HG03103 (cell line): Measurements from ENCODE around the gene SVIL.
"Not testable (repeated sequence)": the region's sequence is repeated elsewhere in the genome, so short reads cannot be mapped to it uniquely, and the experiment has no call there.

Source experiments
- ATAC-seq: cut with Tn5 transposase; IDR thresholded peaks from one replicate; pipeline ENCODE4 v1.9.1; 2021; ENCODE audit warnings: low read depth; ENCODE audit not compliant: unreplicated experiment

The SVIL gene

DNA sequence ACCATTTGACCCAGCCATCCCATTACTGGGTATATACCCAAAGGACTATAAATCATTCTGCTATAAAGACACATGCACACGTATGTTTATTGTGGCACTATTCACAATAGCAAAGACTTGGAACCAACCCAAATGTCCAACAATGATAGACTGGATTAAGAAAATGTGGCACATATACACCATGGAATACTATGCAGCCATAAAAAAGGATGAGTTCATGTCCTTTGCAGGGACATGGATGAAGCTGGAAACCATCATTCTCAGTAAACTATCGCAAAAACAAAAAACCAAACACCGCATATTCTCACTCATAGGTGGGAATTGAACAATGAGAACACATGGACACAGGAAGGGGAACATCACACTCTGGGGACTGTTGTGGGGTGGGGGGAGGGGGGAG, 85.3 kb downstream of the SVIL start:
- not testable (repeated sequence) for ATAC-seq

DNA sequence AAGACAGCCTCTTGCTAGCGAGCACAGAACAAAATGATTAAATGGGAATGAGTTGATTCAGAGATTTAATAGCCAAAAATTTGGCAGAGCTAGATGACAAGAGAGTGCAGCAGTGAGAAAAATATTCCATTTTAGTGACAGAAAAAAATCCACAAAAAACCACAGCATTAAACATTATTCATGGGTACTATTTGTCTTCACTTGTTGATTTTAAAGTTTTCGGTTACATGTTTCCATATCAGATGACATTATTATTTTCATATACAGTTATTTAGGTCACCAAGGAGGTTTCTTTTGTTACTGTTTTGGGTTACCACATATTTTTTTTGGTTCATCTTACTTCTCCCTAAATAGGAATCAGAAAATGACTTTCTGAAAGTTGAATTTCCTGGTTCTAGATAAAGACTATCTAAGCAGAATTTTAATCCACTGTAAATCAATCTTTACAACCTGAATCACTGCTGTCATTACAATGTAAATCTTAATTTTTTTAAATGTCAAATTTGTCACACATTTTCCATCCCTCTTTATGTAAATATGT, 87.9 kb downstream of the SVIL start:
- ATAC-seq = no peak

DNA sequence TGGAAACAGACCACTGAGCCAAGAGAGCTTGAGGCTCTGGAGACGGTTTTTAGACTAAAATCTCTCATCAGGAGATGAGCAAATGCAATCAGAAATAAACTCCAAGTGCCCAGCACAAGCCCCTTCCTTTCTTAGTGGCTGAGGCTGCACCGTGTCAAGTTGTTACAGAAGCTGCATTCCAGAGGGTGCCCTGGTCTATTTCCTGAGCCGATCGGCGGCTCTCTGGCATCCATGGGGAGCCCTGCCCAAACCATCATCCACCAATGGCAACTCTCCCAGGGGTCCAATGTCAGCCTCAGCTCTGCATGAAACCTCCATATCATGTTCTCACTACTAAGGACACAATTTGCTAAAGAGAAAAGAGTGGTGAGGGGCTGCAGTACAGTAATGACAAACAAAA, 89.6 kb downstream of the SVIL start:
- ATAC-seq = no peak

DNA sequence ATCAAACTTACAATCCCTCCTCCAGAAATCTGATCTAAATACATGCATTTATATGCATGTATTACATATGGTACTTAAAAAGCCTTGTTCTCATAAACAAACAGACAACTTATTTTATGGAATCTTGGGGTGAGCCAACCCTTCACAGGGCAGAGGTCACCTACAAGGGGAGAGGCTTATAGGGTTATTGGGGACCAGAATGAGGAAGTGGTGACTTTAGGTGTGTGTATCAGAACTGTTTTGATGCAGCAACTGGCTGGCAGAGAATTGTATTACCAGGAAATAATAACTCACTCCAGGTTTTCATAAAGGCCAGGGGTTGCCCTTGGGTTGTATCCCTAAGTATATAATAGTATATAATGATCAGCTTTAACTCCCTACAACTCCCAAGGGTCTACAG, 91.1 kb downstream of the SVIL start:
- ATAC-seq = no peak

DNA sequence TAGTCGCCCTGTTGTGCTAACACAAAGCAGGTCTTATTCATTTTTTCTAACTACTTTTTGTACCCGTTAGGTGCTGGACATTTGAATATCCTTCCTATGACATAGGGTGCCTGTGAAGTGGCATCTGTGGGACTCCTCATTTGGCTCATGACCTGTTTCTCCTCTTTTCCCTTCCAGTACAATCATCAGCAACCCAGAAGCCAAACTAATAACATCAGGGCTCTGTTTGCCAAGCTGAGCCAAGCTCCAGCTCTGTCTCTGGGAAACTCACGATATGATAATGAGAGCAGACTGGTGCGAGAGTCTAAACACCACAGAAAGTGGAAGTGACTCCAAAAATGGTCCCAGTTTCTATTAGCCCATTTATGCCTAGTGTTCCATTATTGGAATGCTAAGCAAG, 92.0 kb downstream of the SVIL start:
- ATAC-seq = no peak

DNA sequence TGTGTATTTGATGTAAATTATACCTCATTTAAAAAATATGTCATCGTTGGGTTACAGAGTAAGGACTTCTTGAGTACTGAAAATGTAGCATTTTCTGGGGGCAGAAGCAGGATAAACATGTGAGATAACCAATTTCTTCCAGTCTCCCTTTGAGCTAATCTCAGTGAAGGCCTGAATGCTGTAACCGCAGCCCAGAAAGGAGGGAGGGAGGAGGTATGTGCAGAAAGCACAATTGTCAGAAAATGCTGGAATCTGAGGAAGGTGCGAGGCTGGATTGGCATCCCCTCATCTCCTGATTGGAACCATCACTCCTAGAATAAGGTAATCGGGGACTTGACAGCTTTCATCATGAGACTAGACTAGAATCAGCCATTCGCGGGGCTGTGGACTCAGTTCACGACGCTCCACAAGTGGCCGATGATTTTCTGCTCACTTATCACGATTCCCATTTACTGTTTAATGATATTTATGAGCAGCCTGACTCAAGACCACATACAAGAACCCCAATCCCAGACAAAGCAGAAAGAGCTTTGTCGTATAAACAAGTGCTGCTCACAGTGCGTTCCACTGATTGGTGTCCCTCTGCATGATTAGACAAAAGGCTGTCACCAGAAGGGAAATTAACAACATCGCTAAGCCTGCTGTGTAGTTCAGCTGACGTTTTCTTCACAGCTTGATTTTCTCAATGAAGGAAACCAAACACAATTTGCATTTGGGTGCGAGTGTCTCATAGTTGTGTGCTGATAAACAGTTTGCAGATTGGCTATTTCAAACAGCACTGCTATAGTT, 93.2 kb downstream of the SVIL start:
- no peak for ATAC-seq

DNA sequence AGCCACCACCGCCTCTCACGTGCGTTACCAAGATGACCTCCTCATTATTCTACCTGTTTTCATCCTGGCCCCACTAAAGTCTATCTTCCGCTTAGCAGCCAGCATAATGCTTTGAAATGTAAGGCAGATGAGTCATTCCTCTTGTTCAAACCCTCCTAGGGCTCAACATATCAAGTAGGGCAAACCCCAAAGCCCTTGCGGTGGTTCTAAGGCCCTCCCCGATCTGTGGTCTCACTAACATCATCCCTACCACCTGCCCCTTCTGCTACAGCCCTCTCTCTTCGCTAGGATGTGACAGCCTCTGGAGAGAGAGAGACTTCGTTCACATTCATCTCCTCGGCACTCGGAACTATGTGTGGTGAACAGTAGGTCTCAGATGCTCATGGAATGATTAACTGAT, 94.8 kb downstream of the SVIL start:
- ATAC-seq = no peak

DNA sequence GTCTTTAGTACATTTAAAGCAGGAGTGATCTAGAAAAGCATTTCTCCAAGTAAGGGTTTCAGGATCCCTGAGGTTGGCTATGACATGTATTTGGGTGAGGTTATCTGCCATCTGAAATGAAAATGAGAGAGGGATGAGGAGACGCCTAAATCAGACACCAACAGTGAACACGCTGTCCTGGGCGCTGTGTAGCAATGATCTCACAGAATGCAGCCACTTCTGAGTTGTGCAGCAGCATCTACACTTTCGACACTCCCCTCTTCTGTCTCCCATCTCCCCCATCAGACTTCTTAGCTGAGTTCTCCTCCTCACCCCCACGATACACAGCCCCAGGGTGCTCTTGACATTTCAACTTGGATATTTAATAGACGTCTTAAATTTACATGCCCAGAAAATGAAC, 95.4 kb downstream of the SVIL start:
- no peak for ATAC-seq

DNA sequence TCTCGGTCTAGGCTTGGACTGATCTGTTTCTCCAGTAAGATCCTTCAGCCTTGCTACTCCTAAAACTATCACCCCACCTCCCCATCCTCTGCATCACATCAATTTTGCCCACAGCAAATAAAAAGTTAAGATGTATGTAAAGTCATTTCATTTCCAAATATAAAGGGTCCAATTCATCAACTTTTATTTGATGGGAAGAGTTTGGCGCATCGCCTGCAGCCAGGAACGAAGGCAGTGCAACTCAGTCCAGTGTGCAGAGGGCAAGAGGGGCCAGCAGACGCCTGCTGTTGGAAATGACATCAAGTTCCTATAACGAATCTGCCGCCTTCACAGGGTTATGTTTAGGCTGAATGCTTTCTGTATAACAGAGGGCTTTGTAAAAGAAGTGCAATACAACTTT, 97.0 kb downstream of the SVIL start:
- ATAC-seq = no peak

DNA sequence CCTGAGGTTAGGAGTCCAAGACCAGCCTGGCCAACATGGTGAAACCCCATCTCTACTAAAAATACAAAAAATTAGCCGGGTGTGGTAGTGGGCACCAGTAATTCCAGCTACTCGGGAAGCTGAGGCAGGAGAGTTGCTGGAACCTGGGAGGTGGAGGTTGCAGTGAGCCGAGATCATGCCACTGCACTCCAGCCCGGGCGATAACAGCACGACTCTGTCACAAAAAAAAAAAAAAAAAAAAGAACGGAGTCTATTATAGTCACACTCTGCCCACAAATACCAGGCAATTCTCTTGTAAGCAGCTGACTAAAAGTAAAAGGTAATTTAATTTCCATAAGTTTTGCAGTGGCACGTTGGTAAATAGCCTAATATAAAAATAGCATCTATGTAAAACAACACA, 98.1 kb downstream of the SVIL start:
- not testable (repeated sequence) for ATAC-seq

DNA sequence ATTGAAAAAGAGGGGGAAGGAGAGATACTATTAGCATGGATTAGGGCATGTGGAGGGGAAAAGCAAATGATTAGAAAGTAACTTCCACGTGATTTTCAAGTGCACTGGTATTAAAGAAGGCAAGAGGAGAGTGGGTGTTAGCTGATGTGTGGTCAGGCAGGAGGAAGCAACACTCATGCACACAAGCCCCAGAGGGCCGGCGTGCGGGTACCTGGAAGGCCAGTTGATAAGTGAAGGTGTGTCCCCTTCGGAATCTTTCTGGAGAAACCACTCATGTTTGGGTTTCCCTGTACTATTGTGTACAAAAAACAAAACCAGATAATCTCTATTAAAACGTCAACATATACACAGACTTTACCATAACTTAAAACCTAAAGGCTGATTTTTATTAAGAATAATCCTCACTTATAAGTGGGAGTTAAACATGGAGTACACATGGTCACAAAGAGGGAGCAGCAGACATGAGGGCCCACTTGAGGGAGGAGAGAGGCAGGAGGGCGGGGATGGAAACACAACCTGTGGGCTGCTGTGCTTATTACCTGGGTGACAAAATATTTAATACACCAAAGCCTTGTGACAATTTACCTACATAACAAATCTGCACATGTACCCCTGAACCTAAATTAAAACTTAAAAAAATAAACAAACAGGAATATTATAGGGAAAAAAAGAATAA, 98.9 kb downstream of the SVIL start:
- ATAC-seq = no peak

DNA sequence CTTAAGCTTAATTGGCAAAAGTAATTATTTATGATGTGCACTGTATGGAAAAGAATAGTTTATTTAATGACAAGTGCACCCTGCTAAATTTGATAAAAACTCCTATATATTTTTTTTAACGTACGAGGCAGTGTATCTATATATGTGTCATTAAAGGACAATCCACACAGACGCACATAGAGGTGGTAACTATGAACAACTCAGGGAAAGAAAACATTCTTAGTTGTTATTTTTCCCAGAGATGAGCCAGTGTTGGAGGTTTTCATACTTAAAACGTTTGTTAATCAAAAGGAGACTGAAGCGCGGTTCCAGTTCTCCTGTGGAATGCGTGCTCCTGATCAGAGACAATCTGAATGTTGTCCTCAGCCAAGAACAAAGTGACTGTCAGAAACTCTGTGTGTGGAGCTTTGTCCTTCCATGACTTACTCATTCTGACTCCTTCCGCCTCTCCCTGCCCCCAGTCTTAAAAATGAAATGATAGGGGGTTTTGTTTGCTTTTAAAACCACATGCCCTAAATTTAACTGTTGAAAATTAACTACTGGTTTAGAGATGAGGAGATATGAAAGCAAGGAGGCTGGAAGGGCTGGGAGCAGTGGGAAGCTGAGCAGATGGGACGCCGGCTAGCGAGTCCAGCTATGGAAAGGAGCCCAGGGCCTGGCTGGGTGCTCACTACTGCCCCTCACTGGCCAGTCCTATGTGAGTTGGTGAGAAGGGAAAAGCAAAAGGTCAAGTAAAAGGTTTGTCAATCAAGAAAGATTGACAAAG, 99.6 kb downstream of the SVIL start:
- no peak for ATAC-seq

DNA sequence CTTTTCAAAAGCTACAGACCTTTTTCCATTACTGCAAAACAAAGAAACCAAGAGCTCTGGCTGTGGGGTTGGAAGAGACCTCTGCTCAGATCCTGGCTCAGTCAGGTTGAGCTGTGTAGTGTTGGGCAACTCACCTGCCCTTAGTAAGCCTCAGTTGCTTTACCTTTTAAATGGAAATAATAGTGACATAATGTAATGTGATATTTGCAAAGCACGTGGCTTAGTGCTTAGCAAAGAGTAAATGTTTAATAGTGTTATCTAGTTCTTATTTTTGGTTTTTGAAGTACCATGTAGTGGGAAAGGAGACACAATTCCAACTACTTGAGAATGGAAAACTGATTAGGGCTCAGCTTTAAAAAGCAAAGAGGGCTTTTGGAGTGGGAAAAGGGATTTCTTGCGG, 100.2 kb downstream of the SVIL start:
- no peak for ATAC-seq

DNA sequence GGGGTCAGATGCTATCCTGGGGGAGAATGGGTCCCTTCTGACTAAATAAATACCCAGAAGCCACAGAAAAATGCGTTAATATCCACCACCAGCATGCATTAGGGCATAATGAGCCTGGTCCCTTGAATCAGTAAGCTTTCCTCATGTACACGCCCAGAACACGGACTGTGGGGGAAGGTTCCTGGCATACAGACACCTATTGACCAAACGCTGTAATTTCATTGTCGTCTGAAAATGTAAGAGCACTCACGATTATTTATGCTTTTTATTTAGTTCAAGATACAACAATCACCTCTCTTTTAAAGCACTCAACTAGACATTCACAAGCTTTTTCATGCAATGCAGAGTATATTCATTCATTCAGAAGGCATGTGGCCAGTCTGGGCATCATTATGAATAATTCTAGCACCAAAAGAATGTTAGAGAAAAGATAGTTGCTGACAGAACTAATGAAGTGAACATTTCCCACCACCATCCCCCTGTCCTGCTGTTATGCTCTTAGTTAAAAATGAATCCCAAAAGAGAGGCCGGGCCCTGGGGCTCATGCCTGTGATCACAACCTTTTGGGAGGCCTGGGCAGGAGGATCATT, 101.0 kb downstream of the SVIL start:
- no peak for ATAC-seq

DNA sequence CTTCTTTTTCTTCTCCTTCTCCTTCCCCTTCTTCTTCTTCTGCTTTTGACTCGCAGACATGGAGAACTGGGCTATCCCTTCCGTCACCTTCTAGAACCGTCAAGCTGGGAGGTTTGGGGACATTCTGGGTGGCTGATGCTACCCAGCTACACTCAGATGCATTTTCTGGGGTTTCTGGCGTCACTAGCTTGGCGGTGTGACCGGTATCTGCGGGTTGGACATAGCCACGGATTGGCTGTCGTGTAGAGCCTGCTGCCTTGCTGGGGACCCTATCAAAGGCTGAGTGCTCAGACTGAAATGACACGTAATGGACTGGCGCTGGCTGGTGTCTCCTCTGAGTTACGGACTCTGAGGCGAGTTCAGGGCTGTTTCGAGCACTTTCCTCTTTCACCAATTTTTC, 101.7 kb downstream of the SVIL start:
- no peak for ATAC-seq

DNA sequence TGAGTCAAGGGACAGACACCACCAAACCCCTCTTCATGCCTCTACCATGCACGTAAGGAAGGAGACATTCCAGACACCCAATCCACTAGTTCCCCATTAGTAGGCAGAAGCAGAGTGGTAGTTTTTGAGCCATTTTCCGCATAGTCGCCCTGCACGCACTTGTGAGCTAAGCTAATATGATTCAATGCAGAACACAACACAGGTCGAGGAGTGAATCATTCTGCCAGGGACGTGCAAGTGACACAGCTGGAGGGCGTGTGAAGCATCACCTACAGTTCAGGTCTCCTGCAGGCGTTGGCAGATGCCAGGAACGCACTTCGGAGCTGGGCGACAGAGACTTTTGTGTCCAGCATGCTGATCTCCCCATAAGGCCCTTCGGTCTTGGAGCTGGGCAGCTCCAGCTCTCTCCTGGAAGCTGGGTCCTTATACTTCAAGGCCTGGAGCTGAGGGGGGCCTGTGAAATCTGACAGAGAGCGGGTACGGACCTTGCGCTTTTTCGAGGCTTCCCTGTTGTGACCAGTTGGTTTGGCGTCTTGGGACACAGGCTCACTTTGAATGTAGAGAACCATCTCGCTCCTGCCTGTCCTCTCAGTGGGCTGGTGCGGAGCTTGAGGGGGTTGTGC, 102.4 kb downstream of the SVIL start:
- no peak for ATAC-seq

DNA sequence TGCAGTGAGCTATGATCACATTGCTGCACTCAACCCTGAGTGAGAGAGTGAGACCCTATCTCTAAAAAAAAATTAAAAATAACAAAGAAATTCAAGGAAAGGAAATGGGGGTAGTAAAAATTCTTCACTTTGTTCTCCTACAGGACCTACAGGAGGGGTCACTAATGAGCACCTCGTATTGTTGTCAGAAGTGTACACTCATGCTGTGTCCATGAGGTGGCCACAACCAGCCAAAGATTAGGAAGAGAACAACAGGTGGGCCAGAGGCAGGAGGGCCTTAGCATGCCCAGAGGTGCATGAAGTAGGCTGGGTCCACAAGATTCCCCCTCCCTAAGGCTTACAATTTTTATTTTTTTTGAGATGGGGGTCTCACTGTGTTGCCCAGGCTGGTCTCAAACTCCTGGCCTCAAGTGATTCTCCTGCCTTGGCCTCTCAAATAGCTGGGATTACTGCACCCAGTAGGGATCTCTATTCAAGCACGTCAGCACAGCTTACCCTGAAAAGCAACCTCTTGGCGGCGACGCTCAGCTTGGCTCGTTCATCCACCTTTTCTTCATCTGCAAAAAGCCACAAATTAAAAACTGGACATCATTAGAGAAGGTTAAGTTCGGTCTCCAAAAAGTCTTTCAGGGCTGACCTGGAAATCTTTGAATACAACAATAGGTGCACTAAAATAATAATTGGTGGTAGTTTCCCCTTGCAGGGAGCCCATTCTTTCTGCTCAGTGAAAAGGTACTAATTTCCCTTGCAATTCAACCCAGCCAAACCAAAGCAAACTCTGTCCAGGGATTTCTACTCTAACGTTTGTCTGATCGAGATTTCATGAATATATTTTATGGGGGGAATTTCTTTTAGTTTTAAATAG, 104.4 kb downstream of the SVIL start:
- ATAC-seq = no peak

DNA sequence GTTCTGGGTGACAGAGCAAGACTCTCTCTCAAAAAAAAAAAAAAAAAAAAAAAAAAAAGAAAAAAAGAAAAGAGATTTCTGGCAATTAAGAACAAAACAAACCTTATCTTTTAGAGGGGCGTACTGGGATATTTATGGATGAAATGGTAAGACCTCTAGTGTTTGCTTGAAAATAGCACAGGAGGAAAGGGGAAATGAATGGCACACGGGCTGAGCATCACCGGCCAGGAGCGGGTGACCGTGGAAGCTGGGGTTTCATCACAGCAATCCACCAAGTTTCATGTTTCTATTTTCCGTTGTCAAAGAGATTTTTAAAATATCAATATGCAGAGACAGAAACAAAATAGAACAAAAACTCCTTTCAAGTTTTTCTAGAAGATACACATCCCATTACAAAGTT, 105.6 kb downstream of the SVIL start:
- ATAC-seq = no peak

DNA sequence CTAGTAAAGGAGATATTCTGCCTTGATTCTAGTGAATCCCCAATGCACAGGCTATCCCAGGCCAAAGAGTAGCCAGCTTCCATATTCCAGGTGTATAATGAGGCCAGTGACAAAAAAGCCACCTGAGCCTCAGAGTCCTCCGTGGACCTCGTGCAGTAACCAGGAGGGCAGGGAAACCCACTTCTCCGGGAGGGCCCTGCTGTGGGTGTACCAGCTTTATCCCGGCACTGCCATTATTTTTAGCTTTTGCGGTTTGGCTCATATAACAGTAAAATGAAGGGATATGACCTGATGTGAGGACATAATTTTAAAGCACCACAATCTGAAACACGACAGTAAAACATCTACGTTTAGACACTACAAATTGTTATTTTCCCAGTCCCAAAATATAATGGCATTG, 109.0 kb downstream of the SVIL start:
- ATAC-seq = no peak

DNA sequence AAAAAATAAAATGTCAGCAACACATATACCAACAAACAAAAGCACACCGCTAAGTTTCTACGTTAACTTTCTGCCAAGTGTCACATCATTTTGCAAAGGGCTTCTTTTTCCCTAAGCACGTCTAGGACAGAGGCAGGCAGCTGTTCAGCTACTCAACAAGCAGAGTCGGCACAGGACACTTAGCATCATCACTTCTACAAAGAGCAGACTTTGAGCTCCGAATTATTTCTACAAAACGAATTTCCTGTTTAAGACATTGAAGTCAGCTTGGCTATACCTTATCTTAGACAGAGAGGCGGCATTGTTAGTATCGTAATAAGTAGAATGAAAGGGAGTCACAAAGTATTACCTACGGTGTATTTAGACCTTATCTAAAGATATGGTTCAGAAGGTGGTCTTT, 110.1 kb downstream of the SVIL start:
- ATAC-seq = no peak
